ENCODE measurements around the gene PACRG.
"Not testable (repeated sequence)": the region's sequence is repeated elsewhere in the genome, so short reads cannot be mapped to it uniquely, and the experiment has no call there.

Gene PACRG

DNA sequence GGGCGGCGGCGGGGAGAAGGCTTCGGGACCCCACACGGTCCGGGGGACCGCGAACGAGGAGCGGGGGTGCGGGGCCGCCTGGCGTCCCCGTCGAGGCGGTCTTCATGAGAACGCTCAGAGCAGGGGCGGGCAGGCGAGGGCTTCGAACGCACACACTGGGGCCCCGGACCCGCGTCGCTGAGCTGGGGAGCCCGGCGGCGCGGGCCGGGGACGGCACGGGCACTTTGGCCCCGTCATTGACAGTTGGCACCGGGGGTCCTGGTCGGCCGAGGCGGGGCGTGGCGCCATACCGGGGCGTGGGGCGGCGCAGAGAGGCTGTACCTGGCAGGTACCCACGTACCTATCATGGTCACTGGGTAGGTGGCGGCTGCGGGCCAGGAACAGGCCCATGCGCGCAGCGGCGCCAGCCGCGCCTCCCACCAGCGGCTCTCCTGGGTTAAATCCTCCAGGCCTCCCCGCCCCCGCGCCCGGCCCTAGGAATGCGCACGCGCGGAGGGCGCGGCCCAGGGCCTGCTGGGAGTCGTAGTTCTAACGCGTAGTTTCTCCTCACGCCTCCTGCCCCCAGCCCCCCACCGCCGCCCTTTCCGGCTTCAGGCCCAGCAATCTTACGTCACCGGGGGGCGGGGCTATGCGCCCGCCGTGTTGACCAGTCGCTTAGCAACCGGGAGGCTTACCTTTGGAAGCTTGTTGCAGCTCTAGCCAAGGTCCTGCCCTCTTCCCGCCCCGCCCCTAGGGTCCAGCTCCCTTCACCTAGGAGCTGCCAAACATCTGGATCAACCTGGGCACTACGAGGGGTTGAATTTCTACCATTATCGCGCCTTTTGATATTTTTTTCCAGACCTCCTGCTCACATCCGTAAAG lies at the start of gene PACRG, which contains the start of gene PRKN:
Gene PACRG (plus strand): TSS at position 653 of the 861 bp plus-strand sequence.
Gene PRKN (minus strand): TSS at position 445 of the 861 bp plus-strand sequence.
- peak; percentile 99 for DNase-seq

DNA sequence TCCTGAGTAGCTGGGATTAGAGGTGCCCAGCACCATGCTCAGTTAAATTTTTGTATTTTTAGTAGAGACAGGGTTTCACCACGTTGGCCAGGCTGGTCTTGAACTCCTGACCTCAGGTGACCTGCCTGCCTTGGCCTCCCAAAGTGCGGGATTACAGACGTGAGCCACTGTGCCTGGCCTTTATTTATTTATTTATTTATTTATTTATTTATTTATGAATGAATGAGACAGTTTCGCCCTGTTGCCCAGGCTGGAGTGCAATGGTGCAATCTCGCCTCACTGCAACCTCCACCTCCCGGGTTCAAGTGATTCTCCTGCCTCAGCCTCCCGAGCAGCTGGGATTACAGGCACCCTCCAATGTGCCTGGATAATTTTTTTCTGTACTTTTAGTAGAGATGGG lies 48.9 kb upstream of the PACRG start:
- DNase-seq: not testable (repeated sequence)

- no peak for DNase-seq
Measured at GRCh38 chr6:162679681-162680080, 48.1 kb upstream of the PACRG start.

- no peak for DNase-seq
Measured at GRCh38 chr6:162680367-162680766, 47.4 kb upstream of the PACRG start.

DNA sequence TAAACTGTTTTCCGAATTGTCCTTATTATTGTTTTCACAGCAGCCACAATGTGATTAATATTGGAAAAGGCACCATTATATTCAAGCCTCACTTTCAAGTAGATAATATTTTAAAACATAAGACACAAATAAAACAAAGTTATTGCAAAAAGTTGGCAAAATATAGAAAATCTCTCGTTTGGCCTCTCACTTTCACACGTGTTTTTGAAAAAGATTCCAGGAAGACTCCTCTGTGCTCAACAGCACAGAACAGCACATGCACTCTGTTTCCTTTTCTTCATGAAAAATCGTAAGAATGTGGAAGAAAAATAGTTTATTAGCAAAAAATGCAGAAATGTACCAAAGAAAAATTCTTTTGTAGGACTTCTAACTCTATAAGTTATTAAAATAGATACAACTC lies 46.9 kb upstream of the PACRG start:
- no peak for DNase-seq

DNA sequence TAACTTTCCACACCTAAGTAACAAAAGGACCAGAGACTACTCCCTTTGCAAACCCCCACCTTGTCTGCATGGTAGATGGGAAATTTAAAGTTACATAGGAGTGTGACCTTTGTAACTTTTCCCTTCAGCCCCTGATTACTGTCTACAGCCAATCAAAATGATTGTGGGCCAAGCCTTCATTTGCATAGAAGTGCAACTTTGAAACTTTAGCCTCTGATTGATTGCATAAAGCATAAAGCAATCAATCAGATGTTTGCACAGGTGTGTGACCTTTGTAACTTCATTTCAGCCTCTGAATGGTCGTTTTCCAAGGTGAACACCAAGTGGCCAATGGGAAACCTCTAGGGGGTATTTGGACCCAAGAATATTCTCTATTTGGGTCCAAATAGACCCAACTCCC lies 46.3 kb upstream of the PACRG start:
- DNase-seq: no peak

DNA sequence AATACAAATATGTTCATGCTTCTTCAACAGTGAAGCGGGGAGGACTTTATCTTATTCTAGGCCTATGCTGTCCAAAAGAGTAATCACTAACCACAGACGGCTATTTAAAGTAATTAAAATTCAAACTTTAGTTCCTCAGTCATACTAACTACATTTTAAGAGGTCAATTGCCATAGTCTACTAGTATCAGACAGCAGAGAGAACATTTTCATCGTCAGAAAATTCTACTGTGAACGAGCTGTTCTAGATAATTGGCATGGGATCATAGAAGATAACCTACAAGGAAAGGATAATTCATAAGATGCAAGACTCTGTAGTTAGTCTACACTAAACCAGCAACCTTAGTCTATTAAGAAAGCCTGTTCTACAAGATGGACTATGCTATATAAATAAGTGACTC lies 44.6 kb upstream of the PACRG start:
- no peak for DNase-seq

DNA sequence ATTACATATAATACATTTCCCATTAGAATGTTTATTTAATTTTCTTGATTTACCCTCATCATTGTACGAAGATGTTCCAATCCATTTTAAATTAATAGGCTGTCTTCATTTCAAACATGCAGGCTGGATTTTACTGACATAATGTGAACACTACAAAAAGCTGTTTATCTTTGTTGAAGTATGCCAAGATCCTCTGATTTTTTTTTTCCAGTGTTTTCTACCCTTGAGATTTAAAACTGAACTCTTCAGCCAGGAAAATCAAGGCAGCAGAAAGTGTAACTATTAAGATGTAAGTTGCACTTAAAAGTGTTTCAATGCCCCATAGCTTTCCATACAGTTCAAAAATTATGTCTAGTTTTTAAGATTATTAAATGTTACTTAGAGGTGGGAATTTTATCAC lies 43.7 kb upstream of the PACRG start:
- DNase-seq: no peak

GRCh38 chr6:162684961-162685360 lies 42.8 kb upstream of the PACRG start:
- no peak for DNase-seq

DNA sequence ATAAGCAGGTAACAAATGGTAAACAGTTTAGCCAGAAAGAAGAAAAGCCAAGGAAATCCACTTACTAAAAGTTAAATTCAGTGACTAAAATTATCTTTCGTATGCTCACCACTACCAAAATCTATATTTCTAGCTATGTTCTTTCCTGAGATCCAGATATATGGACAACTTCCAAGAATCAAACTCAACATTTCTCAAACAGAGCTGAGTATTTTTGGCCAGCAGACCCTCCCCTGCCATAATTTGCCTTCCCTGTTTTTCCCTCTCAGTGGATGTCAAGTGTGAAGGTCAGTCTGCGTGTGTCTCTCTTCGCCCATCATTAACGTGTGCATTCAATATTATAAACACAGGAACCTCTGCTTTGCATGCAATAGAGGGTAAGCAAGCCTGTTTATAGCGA lies 42.2 kb upstream of the PACRG start:
- no peak for DNase-seq

- DNase-seq: no peak
Measured at GRCh38 chr6:162688751-162689345, 38.9 kb upstream of the PACRG start.

DNA sequence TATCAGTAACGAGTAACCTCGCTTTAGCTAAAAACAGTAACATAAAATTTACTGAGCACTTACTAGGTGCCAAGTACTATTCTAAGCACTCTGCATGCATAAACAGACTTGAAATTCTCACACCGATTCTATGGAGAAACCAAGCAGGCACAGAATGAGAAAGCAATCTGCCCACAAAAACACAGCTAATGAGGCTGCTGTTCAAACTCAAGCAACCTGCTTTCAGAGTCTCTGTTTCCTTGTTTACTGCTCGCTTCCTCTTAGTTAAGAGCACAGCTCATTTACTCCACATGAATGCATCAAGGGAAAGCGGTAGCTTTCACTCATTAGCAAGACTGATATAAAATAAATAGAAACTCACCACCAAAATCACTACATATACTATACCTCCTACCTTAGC lies 37.6 kb upstream of the PACRG start:
- no peak for DNase-seq

GRCh38 chr6:162697872-162698403 lies 29.8 kb upstream of the PACRG start:
- DNase-seq: no peak

- DNase-seq: no peak
Measured at GRCh38 chr6:162698440-162698839, 29.3 kb upstream of the PACRG start.

DNA sequence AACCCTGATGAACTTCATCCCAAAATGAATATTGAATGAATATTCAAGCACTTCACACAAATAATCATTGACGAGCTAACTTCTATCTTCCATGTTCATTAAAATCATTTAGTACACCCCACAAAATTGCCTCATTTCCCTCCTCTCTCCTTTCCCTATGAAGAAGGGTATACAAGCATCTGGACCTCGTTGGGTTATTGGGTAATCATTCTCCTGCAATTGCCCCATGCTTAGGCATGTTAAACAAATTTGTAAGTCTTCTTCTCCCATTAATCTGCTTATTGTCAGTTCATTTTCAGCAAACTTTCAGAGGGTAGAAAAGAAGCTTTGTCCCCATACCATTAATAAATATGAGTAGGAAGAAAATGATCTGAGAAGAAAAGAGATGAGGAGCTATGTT lies 27.8 kb upstream of the PACRG start:
- no peak for DNase-seq

DNA sequence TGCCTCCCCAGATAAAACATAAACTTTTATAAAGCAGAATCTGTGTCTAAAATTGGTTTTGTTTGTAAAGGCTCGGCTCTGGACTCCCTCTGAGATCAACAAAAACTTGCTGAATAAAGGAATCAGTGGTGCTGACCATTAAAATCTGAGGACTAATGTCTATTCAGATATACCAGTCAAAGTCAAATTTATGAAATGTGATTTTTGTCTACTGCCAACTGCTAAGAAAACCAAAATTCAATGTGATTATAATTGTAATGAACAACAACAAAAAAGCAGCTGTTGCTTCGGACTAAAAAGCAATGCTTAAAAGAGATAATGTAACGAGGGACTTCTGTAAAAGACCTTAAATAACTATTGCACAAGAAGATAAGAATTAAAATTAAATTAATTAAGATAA lies 26.8 kb upstream of the PACRG start:
- DNase-seq: no peak

GRCh38 chr6:162701551-162701950 lies 26.2 kb upstream of the PACRG start:
- DNase-seq: no peak

DNA sequence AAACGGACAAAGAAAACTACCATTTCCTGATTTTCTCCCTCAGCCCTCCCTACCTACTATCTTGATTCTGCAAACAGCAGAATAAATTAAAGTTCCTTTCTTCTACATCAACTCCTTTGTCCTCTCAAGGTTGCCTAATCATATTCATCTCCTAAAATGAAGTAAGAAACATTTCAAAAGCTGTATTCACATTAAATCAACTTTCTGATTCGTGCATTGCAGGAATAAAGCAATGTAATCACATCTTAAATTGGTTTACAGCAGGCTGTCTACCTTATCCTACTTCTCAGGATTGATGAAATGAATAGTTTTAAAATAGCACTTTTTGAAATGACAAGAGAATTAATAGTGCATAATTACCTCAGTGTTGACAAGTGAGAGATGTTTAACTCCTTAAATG lies 25.3 kb upstream of the PACRG start:
- DNase-seq: no peak

- DNase-seq: no peak
Measured at GRCh38 chr6:162704001-162704400, 23.8 kb upstream of the PACRG start.

DNA sequence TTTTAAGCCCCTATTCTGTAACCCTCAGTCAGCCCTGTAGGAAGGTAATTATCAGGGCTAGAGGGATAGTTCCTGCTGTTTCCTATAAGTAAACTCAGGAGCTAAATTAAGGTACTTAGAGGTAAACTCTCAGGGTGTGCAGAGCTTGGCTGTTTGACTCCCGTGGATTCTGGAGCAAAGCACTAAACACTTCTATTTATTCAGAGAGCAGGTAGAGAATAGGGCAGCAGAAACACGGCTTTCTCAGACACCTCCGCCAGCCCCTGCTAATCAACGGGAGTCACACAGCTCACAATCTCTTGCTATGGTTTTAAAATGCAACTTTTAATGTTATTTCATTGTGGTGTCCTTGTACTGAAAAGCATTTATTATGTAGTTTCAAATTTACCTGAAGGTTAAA lies 22.0 kb upstream of the PACRG start:
- no peak for DNase-seq

- peak; percentile 74 for DNase-seq
Measured at GRCh38 chr6:162706232-162706631, 21.5 kb upstream of the PACRG start.

- no peak for DNase-seq
Measured at GRCh38 chr6:162708971-162709370, 18.8 kb upstream of the PACRG start.

- DNase-seq: no peak
Measured at GRCh38 chr6:162709431-162709830, 18.3 kb upstream of the PACRG start.

- no peak for DNase-seq
Measured at GRCh38 chr6:162710419-162710818, 17.4 kb upstream of the PACRG start.

Data from hematopoietic multipotent progenitor cell treated with erythropoietin and hydrocortisone succinate and interleukin-3 and kit ligand, for 4 days (in vitro differentiated cells).